HG03066 (cell line): ENCODE results near the gene KRTAP12-4.
"Not testable (repeated sequence)": the region's sequence is repeated elsewhere in the genome, so short reads cannot be mapped to it uniquely, and the experiment has no call there.

Source experiments
- ATAC-seq: cut with Tn5 transposase; IDR thresholded peaks from one replicate; pipeline ENCODE4 v1.9.1; 2021; ENCODE audit warnings: low read depth; ENCODE audit not compliant: unreplicated experiment

KRTAP12-4 gene

GRCh38 chr21:44687671-44688070, 33.2 kb upstream of the KRTAP12-4 start:
- no peak for ATAC-seq

- ATAC-seq: no peak
Measured at GRCh38 chr21:44686843-44687561, 32.5 kb upstream of the KRTAP12-4 start.

- no peak for ATAC-seq
Measured at GRCh38 chr21:44686000-44686781, 31.7 kb upstream of the KRTAP12-4 start.

- not testable (repeated sequence) for ATAC-seq
Measured at GRCh38 chr21:44685050-44685449, 30.6 kb upstream of the KRTAP12-4 start.

GRCh38 chr21:44684483-44684882, 30.0 kb upstream of the KRTAP12-4 start:
- no peak for ATAC-seq

DNA sequence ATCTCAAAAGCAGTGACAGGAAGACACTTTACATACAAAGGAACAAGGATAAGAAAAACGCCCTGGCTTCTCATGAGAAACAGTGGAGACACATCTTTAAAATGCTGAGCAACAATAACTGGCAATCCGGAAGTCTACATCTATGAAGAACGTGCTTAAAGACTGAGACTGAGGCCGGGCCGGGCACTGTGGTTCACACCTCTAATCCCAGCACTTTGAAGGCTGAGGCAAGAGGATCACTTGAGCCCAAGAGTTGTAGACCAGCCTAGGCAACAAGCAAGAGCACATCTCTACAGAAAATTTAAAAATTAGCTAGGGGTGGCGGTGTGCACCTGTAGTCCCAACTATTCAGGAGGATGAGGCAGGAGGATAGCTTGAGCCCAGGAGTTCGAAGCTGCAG, 29.6 kb upstream of the KRTAP12-4 start:
- no peak for ATAC-seq

- ATAC-seq: no peak
Measured at GRCh38 chr21:44682580-44683151, 28.2 kb upstream of the KRTAP12-4 start.

DNA sequence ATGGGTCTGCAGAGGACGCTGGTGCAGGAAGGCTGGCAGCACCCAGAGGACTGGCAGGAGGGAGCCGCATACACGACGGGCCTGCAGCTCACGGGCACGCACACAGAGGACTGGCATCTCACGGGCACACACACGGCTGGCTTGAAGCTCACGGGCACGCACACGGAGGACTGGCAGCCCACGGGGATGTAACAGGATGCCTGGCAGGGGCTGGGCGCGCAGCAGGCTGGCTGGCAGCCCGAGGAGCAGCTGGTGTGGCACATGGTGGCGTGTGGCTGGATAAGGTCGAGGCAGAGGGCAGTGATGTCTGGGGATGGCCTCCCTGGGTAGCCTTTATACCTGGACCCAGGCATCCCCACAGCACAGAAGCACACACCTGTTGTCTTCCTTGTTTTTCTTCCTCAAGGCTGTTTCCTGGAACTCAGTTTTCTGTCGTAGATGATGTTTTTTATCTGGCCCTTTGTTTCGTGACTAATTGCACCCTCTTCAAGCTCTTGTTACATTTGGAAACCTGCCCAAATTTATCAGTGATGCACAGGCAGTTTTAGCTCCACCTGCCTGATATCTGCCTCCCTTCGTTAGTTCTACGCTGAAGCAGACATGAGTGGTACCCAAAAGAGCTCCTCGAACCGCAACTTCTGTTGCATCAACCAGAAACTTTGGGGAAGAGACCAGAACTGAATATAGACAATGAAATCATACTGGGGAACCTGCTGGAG, 27.6 kb upstream of the KRTAP12-4 start, which contains the start of gene KRTAP12-1:
Gene KRTAP12-1, minus strand, starts transcription at position 303 of the 719 bp plus-strand sequence. Its CDS starts 40 bp downstream, at position 263.
- no peak for ATAC-seq

GRCh38 chr21:44681152-44681551, 26.7 kb upstream of the KRTAP12-4 start:
- no peak for ATAC-seq

- ATAC-seq: no peak
Measured at GRCh38 chr21:44677881-44678280, 23.4 kb upstream of the KRTAP12-4 start.

GRCh38 chr21:44671911-44672310, 17.5 kb upstream of the KRTAP12-4 start:
- ATAC-seq: no peak

DNA sequence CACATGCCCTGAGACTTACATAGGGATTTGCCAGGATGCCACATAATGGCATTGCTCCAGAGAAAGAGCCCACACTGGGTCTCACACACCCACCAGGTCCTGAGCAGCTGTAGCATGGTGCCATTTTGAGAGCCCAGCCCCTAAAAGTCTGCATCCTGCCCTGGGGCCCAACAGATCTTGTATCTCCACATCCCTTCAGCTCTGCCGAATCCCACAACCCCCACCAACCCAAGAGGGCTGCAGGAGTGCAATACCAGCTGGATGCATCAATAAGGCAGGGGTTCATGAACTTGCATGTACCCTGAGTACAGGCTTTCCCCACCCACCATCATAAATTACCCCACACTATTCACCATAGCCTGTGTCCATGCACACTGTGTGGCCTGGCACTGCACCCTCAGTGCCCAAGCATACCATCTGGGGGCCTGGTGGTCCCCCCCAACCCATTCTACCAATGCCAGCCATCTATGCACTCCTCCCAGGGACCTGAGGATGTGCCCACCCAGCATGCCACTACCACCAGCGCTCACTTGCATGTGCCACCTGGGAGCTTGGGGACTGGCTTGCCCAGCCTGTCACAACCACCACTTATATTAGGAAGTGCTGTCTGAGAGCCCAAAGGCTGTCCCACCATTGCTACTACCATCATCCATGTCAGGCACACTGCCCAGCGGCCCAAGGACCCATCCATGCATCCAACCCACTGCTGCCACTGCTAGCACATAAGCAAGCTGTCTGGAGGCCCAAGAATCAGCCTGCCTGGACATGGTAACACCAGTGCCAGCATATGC, 16.4 kb upstream of the KRTAP12-4 start:
- no peak for ATAC-seq

GRCh38 chr21:44667612-44668011, 13.2 kb upstream of the KRTAP12-4 start:
- ATAC-seq: no peak

- no peak for ATAC-seq
Measured at GRCh38 chr21:44666401-44667320, 12.2 kb upstream of the KRTAP12-4 start, which contains the start of gene KRTAP12-2. TSS of gene KRTAP12-2 (minus strand) at chr21:44666927. CDS start at chr21:44666886, 41 bp downstream.

DNA sequence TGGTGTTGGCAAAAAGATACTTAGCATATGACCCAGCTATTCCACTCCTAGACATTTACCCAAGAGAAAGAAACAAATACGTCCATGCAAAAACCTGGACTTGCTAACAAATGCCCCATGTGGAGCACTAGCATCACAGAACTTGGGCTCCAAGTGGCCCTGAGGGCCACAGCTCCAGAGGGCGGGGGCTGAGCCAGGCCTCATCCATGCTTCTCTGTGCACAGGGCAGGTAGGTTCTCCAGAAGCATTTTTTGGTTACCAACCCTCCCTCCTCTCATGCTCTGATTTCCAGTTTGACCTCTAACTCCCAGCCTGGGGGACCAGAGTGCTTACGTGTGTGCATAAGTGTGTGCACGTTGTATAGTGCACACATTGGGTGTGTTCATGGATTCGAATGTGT, 10.2 kb upstream of the KRTAP12-4 start:
- ATAC-seq: no peak

- not testable (repeated sequence) for ATAC-seq
Measured at GRCh38 chr21:44661567-44661966, 7.1 kb upstream of the KRTAP12-4 start.

- ATAC-seq: no peak
Measured at GRCh38 chr21:44658913-44659595, 4.6 kb upstream of the KRTAP12-4 start.

GRCh38 chr21:44658541-44658910, 4.1 kb upstream of the KRTAP12-4 start:
- ATAC-seq: no peak
